ENCODE measurements around the gene GALNT4. TPM values are rescaled to one million over a fixed set of nuclear protein-coding genes. Genes with fewer than 3 reads are reported as not detected.
A peak's percentile ranks its signal among the peaks of the same experiment; 100 is the strongest.

GALNT4 gene
- total RNA-seq, 1 experiment from 2014 or later: 70.9 TPM

GRCh38 chr12:89525305-89525823 is 768 bp upstream of the GALNT4 start:
- peaks cover 61% of the 10 kb centered on the region for H3K36me3 Mint-ChIP-seq (ENCODE audit: insufficient read depth, unreplicated experiment)
- peak overlapping the region; percentile 98 for H3K4me3 Mint-ChIP-seq (ENCODE audit: low read depth, unreplicated experiment)
- H3K27me3 Mint-ChIP-seq (ENCODE audit: unreplicated experiment): no peaks in the 10 kb centered on the region
- BruUV-seq (replicated peaks): no TSS peak
- CTCF ChIA-PET: interaction anchor here (0.7 to 1.4 kb wide), 6 partner anchors 49 to 579 kb away, joined by 3 to 11 read pairs (median 4); no protein-coding TSS in a partner anchor
- intact Hi-C loops (cut with micrococcal nuclease; ENCODE audit: unreplicated experiment): loop anchor here (5.0 kb wide), 2 partner anchors 288 to 1413 kb away; no protein-coding TSS in a partner anchor
- TF ChIP-seq CTCF (IDR thresholded peaks at IDR 0.05; ENCODE audit: unreplicated experiment): no peak
- peaks cover 36% of the 10 kb centered on the region for H3K4me1 Mint-ChIP-seq (ENCODE audit: low read depth, unreplicated experiment)
- peak; percentile 71 for DNase-seq
- H3K9me3 Mint-ChIP-seq (ENCODE audit: low read depth, unreplicated experiment): no peaks in the 10 kb centered on the region
- peak overlapping the region; percentile 77 for H3K27ac Mint-ChIP-seq (ENCODE audit: unreplicated experiment)

- CTCF ChIA-PET: interaction anchor here (0.6 to 1.4 kb wide), 4 partner anchors 27 to 500 kb away, joined by 3 to 11 read pairs (median 4); no protein-coding TSS in a partner anchor
- H3K4me3 Mint-ChIP-seq (ENCODE audit: low read depth, unreplicated experiment): peak overlapping the region; percentile 98
These were observed 604 bp downstream of the GALNT4 start for GRCh38 chr12:89523843-89524540.

GRCh38 chr12:89523393-89523792 is 1.2 kb downstream of the GALNT4 start:
- Mint-ChIP-seq H3K4me3 (ENCODE audit: low read depth, unreplicated experiment) (peak overlapping the region; percentile 98), H3K9me3 (ENCODE audit: low read depth, unreplicated experiment) (no peaks in the 10 kb centered on the region), H3K27ac (ENCODE audit: unreplicated experiment) (peak overlapping the region; percentile 94), H3K36me3 (ENCODE audit: insufficient read depth, unreplicated experiment) (peaks cover 75% of the 10 kb centered on the region), H3K27me3 (ENCODE audit: unreplicated experiment) (no peaks in the 10 kb centered on the region), H3K4me1 (ENCODE audit: low read depth, unreplicated experiment) (peaks cover 29% of the 10 kb centered on the region)
- CTCF ChIA-PET: interaction anchor here (0.8 kb wide), 1 partner anchor 16 kb away, joined by 7 read pairs; no protein-coding TSS in a partner anchor
- DNase-seq: no peak
- TF ChIP-seq CTCF (IDR thresholded peaks at IDR 0.05; ENCODE audit: unreplicated experiment): no peak
- TSS peak; percentile 29 for BruUV-seq (replicated peaks)
- intact Hi-C loops (cut with micrococcal nuclease; ENCODE audit: unreplicated experiment): no loop called here

More at GRCh38 chr12:89523843-89524540, 604 bp downstream of the GALNT4 start:
- Mint-ChIP-seq H3K36me3 (ENCODE audit: insufficient read depth, unreplicated experiment) (peaks cover 70% of the 10 kb centered on the region), H3K27ac (ENCODE audit: unreplicated experiment) (peak overlapping the region; percentile 94), H3K9me3 (ENCODE audit: low read depth, unreplicated experiment) (no peaks in the 10 kb centered on the region), H3K4me1 (ENCODE audit: low read depth, unreplicated experiment) (peaks cover 29% of the 10 kb centered on the region), H3K27me3 (ENCODE audit: unreplicated experiment) (no peaks in the 10 kb centered on the region)
- TF ChIP-seq CTCF (IDR thresholded peaks at IDR 0.05; ENCODE audit: unreplicated experiment): no peak
- peak; percentile 37 for DNase-seq
- intact Hi-C loops (cut with micrococcal nuclease; ENCODE audit: unreplicated experiment): loop anchor here (1.0 kb wide), 1 partner anchor 53 kb away; no protein-coding TSS in a partner anchor
- no TSS peak for BruUV-seq (replicated peaks)

DNA sequence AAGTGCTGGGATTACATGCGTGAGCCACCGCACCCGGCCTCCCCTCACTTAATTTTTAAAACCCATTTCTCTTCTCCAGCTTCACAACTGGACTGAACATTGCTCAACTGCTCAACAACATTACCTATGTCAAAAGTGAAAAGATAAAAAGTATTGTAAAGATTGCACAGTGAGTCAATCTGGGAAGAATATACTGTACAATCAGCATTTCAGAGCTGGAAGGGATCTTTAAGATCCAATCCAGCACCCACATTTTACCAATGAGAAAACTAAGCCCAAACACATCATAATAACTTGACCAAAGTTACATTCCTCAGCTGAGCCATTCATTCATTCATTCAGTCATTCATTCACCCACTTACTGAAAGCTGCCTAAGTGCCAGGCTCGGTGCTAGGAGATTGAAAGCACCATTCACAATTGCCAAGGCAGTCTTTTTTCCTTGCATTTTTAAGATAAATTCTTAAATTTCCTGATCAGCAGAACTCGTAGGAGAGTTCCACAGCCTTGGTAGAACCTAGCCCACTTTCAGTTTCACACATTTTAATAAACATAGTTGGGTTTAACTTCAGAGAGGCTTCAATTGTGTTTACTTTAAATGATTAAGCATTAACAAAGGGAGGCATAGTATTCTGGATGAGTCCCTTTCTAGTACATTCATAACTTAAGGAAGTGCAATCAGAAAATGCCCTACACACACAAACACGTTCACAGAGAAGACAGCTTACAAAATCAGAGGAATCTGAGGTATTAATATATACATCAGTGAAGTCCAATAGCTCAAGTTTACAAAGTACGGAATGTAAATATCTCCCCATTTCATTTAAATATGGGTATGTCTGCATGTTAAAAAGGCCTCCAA is 3.0 kb downstream of the GALNT4 start:
- H3K27ac Mint-ChIP-seq (ENCODE audit: unreplicated experiment): peak overlapping the region; percentile 94
- no peaks in the 10 kb centered on the region for H3K27me3 Mint-ChIP-seq (ENCODE audit: unreplicated experiment)
- H3K36me3 Mint-ChIP-seq (ENCODE audit: insufficient read depth, unreplicated experiment): peaks cover 75% of the 10 kb centered on the region
- peak overlapping the region; percentile 98 for H3K4me3 Mint-ChIP-seq (ENCODE audit: low read depth, unreplicated experiment)
- intact Hi-C loops (cut with micrococcal nuclease; ENCODE audit: unreplicated experiment): loop anchor here (1.0 kb wide), 1 partner anchor 14 kb away; no protein-coding TSS in a partner anchor
- H3K4me1 Mint-ChIP-seq (ENCODE audit: low read depth, unreplicated experiment): peaks cover 21% of the 10 kb centered on the region
- CTCF ChIA-PET: interaction anchor here (0.6 to 1.6 kb wide), 4 partner anchors 9 to 51 kb away, joined by 3 to 6 read pairs (median 5); no protein-coding TSS in a partner anchor
- TF ChIP-seq CTCF (IDR thresholded peaks at IDR 0.05; ENCODE audit: unreplicated experiment): no peak
- DNase-seq: no peak
- no TSS peak for BruUV-seq (replicated peaks)
- H3K9me3 Mint-ChIP-seq (ENCODE audit: low read depth, unreplicated experiment): no peaks in the 10 kb centered on the region
